ENCODE data around the gene MAPK8IP3. TPM values are rescaled to one million over a fixed set of nuclear protein-coding genes. Genes with fewer than 3 reads are reported as not detected.

The MAPK8IP3 gene
- polyA plus RNA-seq, 1 donor (not counting 4 experiments of a cell fraction or from before 2014, with no cell fraction given) = 11.7 TPM

DNA sequence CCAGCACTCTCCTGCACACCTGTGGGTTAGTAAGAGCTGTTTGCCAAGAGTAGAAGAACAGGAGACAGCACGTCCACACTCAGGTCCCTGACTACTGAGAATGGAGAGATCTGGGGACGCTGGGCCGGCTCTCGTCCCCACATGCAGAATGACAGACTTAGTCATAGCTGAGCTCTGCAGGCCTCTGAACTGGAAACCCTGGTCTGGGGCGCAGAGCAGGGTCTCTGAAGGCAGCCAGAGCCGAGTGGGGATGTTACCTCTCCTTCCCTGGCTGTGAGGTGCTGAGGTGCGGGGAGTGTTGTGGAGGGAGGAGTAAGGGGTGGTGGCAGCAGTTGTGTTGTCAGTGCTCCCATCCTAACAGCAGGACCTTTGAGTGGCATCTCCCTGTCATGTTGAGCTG lies 35.1 kb upstream of the MAPK8IP3 start:
- H3K36me3 ChIP-seq (ENCODE audit: control insufficient read depth in 2 of 2, extremely low read depth in 1 of 2, insufficient read depth in 2 of 2, low read length in 2 of 2) = peaks cover 44 to 56% of the 10 kb centered on the region in 2 experiments

GRCh38 chr16:1673424-1674151 lies 32.4 kb upstream of the MAPK8IP3 start:
- H3K79me2 ChIP-seq (ENCODE audit: control insufficient read depth, insufficient read depth, low read length) = peaks cover 2% of the 10 kb centered on the region
- H3K4me3 ChIP-seq (ENCODE audit: control insufficient read depth in 2 of 3, extremely low read depth in 1 of 3, insufficient read depth in 2 of 3, low read depth in 1 of 3, low read length in 3 of 3) = no peak overlapping the region
- dilution Hi-C loops (cut with MboI; ENCODE audit: extremely low pct_ligation_motif_present, low sequenced_read_pairs) = no loop called here
- H4K20me1 ChIP-seq (ENCODE audit: control insufficient read depth, extremely low read depth, insufficient read depth, low read length) = peaks cover 3% of the 10 kb centered on the region
- no peaks in the 10 kb centered on the region for H3K9me1 ChIP-seq (ENCODE audit: control insufficient read depth, extremely low read depth, insufficient read depth, low read length)
- H3K9me3 ChIP-seq (ENCODE audit: control insufficient read depth, low read depth, low read length) = no peaks in the 10 kb centered on the region
- FAIRE-seq (no peak), DNase-seq (ENCODE audit: low read depth, low spot score) (no peak)
- peaks cover 10% of the 10 kb centered on the region for H3K4me1 ChIP-seq (ENCODE audit: control insufficient read depth, extremely low read depth, insufficient read depth, low read length)
- TF ChIP-seq, protein P1, sequence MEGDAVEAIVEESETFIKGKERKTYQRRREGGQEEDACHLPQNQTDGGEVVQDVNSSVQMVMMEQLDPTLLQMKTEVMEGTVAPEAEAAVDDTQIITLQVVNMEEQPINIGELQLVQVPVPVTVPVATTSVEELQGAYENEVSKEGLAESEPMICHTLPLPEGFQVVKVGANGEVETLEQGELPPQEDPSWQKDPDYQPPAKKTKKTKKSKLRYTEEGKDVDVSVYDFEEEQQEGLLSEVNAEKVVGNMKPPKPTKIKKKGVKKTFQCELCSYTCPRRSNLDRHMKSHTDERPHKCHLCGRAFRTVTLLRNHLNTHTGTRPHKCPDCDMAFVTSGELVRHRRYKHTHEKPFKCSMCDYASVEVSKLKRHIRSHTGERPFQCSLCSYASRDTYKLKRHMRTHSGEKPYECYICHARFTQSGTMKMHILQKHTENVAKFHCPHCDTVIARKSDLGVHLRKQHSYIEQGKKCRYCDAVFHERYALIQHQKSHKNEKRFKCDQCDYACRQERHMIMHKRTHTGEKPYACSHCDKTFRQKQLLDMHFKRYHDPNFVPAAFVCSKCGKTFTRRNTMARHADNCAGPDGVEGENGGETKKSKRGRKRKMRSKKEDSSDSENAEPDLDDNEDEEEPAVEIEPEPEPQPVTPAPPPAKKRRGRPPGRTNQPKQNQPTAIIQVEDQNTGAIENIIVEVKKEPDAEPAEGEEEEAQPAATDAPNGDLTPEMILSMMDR (optimal IDR thresholded peaks at IDR 0.05 in 1 of 3, IDR thresholded peaks at IDR 0.05 in 1 of 3, conservative IDR thresholded peaks at IDR 0.05 in 1 of 3; ENCODE audit: extremely low read depth in 1 of 3, insufficient read depth in 2 of 3, low read length in 3 of 3) = no peak
- TF ChIP-seq EZH2 (IDR thresholded peaks at IDR 0.05; ENCODE audit: low read length) = no peak
- H3K9ac ChIP-seq (ENCODE audit: control insufficient read depth, extremely low read depth, insufficient read depth, low read length) = no peak overlapping the region
- H3K36me3 ChIP-seq (ENCODE audit: control insufficient read depth in 2 of 2, extremely low read depth in 1 of 2, insufficient read depth in 2 of 2, low read length in 2 of 2) = peaks cover 36 to 42% of the 10 kb centered on the region in 2 experiments
- no peak overlapping the region for H3K4me2 ChIP-seq (ENCODE audit: control insufficient read depth, extremely low read depth, insufficient read depth, low read depth, low read length)
- H3K27ac ChIP-seq (ENCODE audit: control insufficient read depth, insufficient read depth, low read length) = no peak overlapping the region
- H2AFZ ChIP-seq (ENCODE audit: control insufficient read depth, low read length) = no peak overlapping the region
- no peaks in the 10 kb centered on the region for H3K27me3 ChIP-seq (ENCODE audit: control insufficient read depth, extremely low read depth, insufficient read depth, low read length)

More for the DNA sequence above, 35.1 kb upstream of the MAPK8IP3 start:
- Histone ChIP-seq H3K27ac (ENCODE audit: control insufficient read depth, insufficient read depth, low read length) (no peak overlapping the region), H3K4me1 (ENCODE audit: control insufficient read depth, extremely low read depth, insufficient read depth, low read length) (peaks cover 7% of the 10 kb centered on the region), H3K27me3 (ENCODE audit: control insufficient read depth, extremely low read depth, insufficient read depth, low read length) (no peaks in the 10 kb centered on the region), H3K79me2 (ENCODE audit: control insufficient read depth, insufficient read depth, low read length) (no peaks in the 10 kb centered on the region), H3K9me3 (ENCODE audit: control insufficient read depth, low read depth, low read length) (no peaks in the 10 kb centered on the region), H3K4me2 (ENCODE audit: control insufficient read depth, extremely low read depth, insufficient read depth, low read depth, low read length) (no peak overlapping the region), H3K4me3 (ENCODE audit: control insufficient read depth in 2 of 3, extremely low read depth in 1 of 3, insufficient read depth in 2 of 3, low read depth in 1 of 3, low read length in 3 of 3) (no peak overlapping the region), H2AFZ (ENCODE audit: control insufficient read depth, low read length) (no peak overlapping the region), H4K20me1 (ENCODE audit: control insufficient read depth, extremely low read depth, insufficient read depth, low read length) (peaks cover 3% of the 10 kb centered on the region), H3K9me1 (ENCODE audit: control insufficient read depth, extremely low read depth, insufficient read depth, low read length) (no peaks in the 10 kb centered on the region), H3K9ac (ENCODE audit: control insufficient read depth, extremely low read depth, insufficient read depth, low read length) (no peak overlapping the region)
- DNase-seq (ENCODE audit: low read depth, low spot score) (no peak), FAIRE-seq (no peak)
- no peak for TF ChIP-seq EZH2 (IDR thresholded peaks at IDR 0.05; ENCODE audit: low read length)
- TF ChIP-seq, protein P1 (optimal IDR thresholded peaks at IDR 0.05 in 1 of 3, IDR thresholded peaks at IDR 0.05 in 1 of 3, conservative IDR thresholded peaks at IDR 0.05 in 1 of 3; ENCODE audit: extremely low read depth in 1 of 3, insufficient read depth in 2 of 3, low read length in 3 of 3) = no peak
- dilution Hi-C loops (cut with MboI; ENCODE audit: extremely low pct_ligation_motif_present, low sequenced_read_pairs) = no loop called here

Measured in keratinocyte (primary cell).